IPS-15b (cell line): ENCODE measurements around the gene LRRC75A.
A peak's percentile ranks its signal among the peaks of the same experiment; 100 is the strongest.
"Not testable (repeated sequence)": the region's sequence is repeated elsewhere in the genome, so short reads cannot be mapped to it uniquely, and the experiment has no call there.

Experiments
- H3K27me3 ChIP-seq: one replicate; pipeline ENCODE4 v1.6.1; 2013; ENCODE audit warnings: low read length; ENCODE audit not compliant: control insufficient read depth, insufficient read depth
- H3K36me3 ChIP-seq: one replicate; pipeline ENCODE4 v1.6.1; 2013; ENCODE audit warnings: low read length; ENCODE audit not compliant: control insufficient read depth, insufficient read depth
- H3K4me1 ChIP-seq: one replicate; pipeline ENCODE4 v1.6.1; 2013; ENCODE audit warnings: mild to moderate bottlenecking, low read length; ENCODE audit not compliant: control insufficient read depth, insufficient read depth
- H3K4me3 ChIP-seq: one replicate; pipeline ENCODE4 v1.5.1; 2013; ENCODE audit warnings: low read depth, low read length
- H3K9ac ChIP-seq: one replicate; pipeline ENCODE4 v1.6.1; 2013; ENCODE audit warnings: low read depth, mild to moderate bottlenecking, low read length
- H3K9me3 ChIP-seq: one replicate; pipeline ENCODE4 v1.6.1; 2013; ENCODE audit warnings: mild to moderate bottlenecking, low read length; ENCODE audit not compliant: control insufficient read depth, insufficient read depth

LRRC75A gene

GRCh38 chr17:16456742-16457316 is 35.2 kb downstream of the LRRC75A start:
- Histone ChIP-seq H3K4me1 (peaks cover 5% of the 10 kb centered on the region), H3K9ac (no peak overlapping the region), H3K27me3 (no peaks in the 10 kb centered on the region), H3K36me3 (no peaks in the 10 kb centered on the region), H3K9me3 (no peaks in the 10 kb centered on the region), H3K4me3 (no peak overlapping the region)

DNA sequence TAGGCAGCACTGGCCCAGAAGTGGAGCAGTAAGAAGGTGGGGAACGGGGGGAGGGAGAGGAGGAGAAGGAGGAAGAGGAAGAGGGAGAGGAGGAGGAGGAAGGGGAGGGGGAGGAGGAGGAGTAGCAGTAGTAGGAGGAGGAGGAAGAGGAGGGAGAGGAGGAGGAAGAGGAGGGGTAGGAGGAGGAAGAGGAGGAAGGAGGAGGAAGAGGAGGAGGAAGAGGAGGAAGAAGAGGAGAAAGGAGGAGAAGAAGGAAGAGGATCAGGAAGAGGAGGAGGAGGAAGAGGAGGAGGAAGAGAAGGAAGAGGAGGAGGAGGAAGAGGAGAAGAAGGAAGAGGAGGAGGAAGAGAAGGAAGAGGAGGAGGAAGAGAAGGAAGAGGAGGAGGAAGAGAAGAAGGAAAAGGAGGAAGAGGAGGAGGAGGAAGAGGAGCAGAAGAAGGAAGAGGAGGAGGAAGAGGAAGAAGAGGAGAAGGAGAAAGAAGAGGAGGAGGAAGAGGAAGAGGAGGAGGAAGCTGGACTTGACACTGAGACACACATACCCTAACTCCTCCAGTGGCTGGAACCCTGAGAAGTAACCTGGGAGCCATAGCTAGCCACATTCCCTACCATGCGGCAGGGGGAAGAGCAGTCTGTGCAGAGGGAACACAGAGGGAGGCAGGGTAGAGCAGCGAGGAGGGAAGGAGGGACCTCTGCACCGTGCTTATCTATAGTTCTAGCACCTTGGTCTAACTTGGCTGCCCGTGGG is 35.8 kb downstream of the LRRC75A start:
- Histone ChIP-seq H3K9me3 (no peaks in the 10 kb centered on the region), H3K4me1 (peaks cover 5% of the 10 kb centered on the region), H3K27me3 (no peaks in the 10 kb centered on the region), H3K9ac (no peak overlapping the region), H3K36me3 (no peaks in the 10 kb centered on the region), H3K4me3 (no peak overlapping the region)

- Histone ChIP-seq H3K9ac (no peak overlapping the region), H3K36me3 (peaks cover 6% of the 10 kb centered on the region), H3K27me3 (no peaks in the 10 kb centered on the region), H3K4me1 (no peaks in the 10 kb centered on the region), H3K9me3 (no peaks in the 10 kb centered on the region), H3K4me3 (no peak overlapping the region)
These were observed 38.5 kb downstream of the LRRC75A start for GRCh38 chr17:16453493-16453851.

DNA sequence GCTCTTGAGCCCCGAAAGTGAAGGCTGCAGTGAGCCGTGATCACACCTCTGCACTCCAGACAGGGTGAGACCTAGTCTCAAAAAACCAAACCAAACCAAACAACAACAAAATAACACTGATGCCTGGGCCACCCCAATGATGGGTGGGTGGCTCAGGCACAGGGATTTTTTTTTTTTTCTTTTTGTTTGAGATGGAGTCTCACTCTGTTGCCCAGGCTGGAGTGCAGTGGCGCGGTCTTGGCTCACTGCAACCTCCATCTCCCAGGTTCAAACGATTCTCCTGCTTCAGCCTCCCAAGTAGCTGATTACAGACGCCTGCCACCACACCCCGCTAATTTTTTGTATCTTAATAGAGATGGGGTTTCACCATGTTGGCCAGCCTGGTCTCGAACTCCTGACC is 39.7 kb downstream of the LRRC75A start:
- not testable (repeated sequence) for H3K9me3 ChIP-seq, H3K4me3 ChIP-seq, H3K9ac ChIP-seq, H3K4me1 ChIP-seq, H3K27me3 ChIP-seq
- peaks cover 16% of the 10 kb centered on the region for H3K36me3 ChIP-seq

DNA sequence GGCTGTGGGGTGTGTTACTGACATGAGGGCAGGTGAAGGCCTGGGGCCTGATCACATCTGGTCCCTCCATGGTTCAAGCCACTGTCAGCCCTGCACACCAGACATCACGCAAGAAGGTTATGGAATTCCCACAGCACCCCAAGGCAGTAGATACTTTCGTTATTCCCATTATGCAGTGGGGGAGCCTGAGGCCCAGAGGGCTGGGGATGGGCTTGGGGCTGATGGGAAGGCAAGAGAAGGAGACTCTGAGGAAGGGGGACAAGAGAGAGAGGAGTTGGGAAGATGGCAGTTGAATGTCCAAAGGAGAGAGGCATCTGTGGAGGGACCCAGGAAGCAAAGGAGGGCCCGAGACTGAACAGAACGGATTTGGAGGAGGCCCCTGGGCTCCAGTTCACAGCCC is 42.0 kb downstream of the LRRC75A start:
- Histone ChIP-seq H3K4me1 (peaks cover 3% of the 10 kb centered on the region), H3K36me3 (peaks cover 18% of the 10 kb centered on the region), H3K9ac (no peak overlapping the region), H3K4me3 (no peak overlapping the region), H3K9me3 (no peaks in the 10 kb centered on the region), H3K27me3 (no peaks in the 10 kb centered on the region)

GRCh38 chr17:16449121-16449570 is 42.8 kb downstream of the LRRC75A start:
- Histone ChIP-seq H3K9me3 (no peaks in the 10 kb centered on the region), H3K36me3 (peaks cover 23% of the 10 kb centered on the region), H3K27me3 (no peaks in the 10 kb centered on the region), H3K9ac (no peak overlapping the region), H3K4me3 (no peak overlapping the region), H3K4me1 (peaks cover 3% of the 10 kb centered on the region)

GRCh38 chr17:16448490-16448889 is 43.5 kb downstream of the LRRC75A start:
- H3K9ac ChIP-seq: no peak overlapping the region
- H3K36me3 ChIP-seq: peaks cover 29% of the 10 kb centered on the region
- H3K27me3 ChIP-seq: no peaks in the 10 kb centered on the region
- no peak overlapping the region for H3K4me3 ChIP-seq
- no peaks in the 10 kb centered on the region for H3K9me3 ChIP-seq
- H3K4me1 ChIP-seq: peaks cover 3% of the 10 kb centered on the region

DNA sequence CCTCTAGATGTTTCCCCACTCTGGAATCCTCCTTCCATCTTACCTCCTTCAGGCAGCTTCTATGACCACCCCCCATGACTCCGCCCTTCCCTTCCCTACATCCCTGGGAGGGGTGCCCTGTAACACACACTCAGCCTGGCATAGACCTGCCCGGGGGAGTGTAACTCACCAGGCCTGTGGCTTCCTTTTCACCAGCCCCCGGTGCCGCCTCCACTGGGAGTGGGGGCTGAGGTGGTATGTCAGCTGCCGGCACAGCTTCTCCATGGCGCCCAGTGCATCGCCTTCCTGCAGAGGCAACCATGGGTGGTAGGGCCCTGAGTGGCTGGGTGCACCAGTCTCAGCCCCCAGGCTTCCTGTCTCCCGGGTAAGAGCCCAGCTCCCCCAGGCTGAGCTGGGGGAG is 44.3 kb downstream of the LRRC75A start:
- Histone ChIP-seq H3K4me1 (peaks cover 5% of the 10 kb centered on the region), H3K9ac (no peak overlapping the region), H3K27me3 (no peaks in the 10 kb centered on the region), H3K36me3 (peaks cover 37% of the 10 kb centered on the region), H3K4me3 (no peak overlapping the region), H3K9me3 (no peaks in the 10 kb centered on the region)

DNA sequence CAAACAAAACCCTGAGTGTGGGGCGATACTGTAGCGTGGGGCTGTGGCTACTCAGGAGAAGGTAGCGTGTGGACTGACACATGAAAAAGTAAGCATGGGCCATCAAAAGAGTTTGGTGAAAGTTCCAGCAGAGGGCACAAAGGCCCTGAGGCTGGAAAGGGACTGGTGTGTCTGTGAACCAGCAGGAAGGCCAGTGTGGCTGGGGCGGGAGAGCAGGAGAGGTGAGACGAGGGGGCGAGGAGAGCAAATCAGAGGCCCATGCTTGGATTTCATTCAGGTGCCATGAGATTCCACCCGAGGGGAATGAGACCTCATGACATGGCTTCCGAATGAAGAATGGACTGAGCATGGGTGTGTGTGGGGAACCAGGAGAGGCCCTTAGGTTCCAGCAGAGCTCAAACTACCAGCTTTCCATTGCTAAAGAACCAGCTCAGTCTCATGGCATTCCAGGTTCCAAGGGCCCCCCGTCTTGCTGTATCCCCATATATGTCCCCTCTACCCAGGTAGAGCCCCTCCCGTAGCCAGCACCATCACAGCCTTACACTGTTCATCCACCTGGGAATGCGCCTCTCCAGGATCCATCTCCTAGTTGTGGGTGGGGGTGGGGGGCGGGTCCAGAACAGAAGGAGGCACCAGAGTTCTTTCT is 45.5 kb downstream of the LRRC75A start:
- Histone ChIP-seq H3K36me3 (peaks cover 49% of the 10 kb centered on the region), H3K9me3 (no peaks in the 10 kb centered on the region), H3K27me3 (no peaks in the 10 kb centered on the region), H3K4me3 (no peak overlapping the region), H3K9ac (no peak overlapping the region), H3K4me1 (peaks cover 11% of the 10 kb centered on the region)

GRCh38 chr17:16444258-16444886 is 47.6 kb downstream of the LRRC75A start:
- Histone ChIP-seq H3K4me1 (peaks cover 21% of the 10 kb centered on the region), H3K27me3 (no peaks in the 10 kb centered on the region), H3K36me3 (peaks cover 70% of the 10 kb centered on the region), H3K9me3 (no peaks in the 10 kb centered on the region), H3K4me3 (no peak overlapping the region), H3K9ac (no peak overlapping the region)

DNA sequence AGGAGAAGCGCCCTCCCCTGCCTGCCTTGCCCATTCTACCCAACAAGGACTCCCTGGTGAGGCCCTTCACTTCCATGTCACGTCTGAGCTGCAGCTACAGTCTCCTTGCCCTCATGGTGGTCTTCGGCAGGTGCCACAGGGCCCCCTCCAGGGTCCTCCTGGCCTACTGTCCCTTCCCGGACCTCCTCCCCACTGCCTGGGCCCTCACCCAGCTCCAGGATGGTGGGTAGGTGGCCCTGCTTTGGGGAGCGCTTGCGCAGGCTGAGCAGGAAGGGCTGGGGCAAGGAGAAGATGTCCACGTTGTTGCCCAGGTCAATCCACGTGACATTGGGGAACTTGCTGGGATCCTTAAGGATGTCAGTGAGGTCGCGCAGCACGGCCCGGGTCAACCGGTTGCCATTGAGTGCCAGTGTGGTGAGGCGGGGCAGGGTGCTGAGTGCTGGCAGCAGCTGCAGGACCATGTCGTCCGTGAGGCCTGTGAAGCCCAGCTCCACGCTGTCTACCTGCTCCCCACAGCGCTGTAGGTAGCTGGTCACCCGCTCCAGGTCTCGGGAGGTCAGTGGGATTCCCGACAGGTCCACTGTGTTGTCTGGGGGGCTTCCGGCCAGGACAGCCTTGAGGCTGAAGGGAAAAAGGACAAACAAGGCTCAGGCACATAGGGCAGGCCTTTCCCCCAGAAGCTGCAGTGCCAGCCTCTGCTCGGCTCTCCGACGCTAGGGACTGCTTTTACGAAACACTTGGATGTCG is 48.3 kb downstream of the LRRC75A start:
- H3K9me3 ChIP-seq: no peaks in the 10 kb centered on the region
- peaks cover 66% of the 10 kb centered on the region for H3K36me3 ChIP-seq
- H3K9ac ChIP-seq: peak overlapping the region; percentile 12
- H3K4me3 ChIP-seq: no peak overlapping the region
- peaks cover 21% of the 10 kb centered on the region for H3K4me1 ChIP-seq
- H3K27me3 ChIP-seq: no peaks in the 10 kb centered on the region
